Ishikawa (cell line): Measurements from ENCODE around the gene C4orf50.

ENCODE experiments used
- CEBPB ChIP-seq: IDR thresholded peaks from 2 replicates; pipeline ENCODE4 v1.6.1; 2012
- CREB1 ChIP-seq: IDR thresholded peaks from 2 replicates; pipeline ENCODE4 v1.6.1; 2012; ENCODE audit warnings: low read depth
- EGR1 ChIP-seq: IDR thresholded peaks from 2 replicates; pipeline ENCODE4 v1.6.1; 2012
- EP300 ChIP-seq: IDR thresholded peaks from 2 replicates; pipeline ENCODE4 v1.6.1; 2012; ENCODE audit warnings: borderline replicate concordance
- FOXM1 ChIP-seq: IDR thresholded peaks from 2 replicates; pipeline ENCODE4 v1.6.1; 2012; ENCODE audit warnings: low read depth, borderline replicate concordance
- MAX ChIP-seq: IDR thresholded peaks from 2 replicates; pipeline ENCODE4 v1.6.1; 2012
- NFIC ChIP-seq: IDR thresholded peaks from 2 replicates; pipeline ENCODE4 v1.6.1; 2012
- RAD21 ChIP-seq: IDR thresholded peaks from 2 replicates; pipeline ENCODE4 v1.6.1; 2012; ENCODE audit warnings: low read depth
- REST ChIP-seq: IDR thresholded peaks from 2 replicates; pipeline ENCODE4 v1.6.1; 2012; ENCODE audit warnings: low read depth, mild to moderate bottlenecking
- TAF1 ChIP-seq: IDR thresholded peaks from 2 replicates; pipeline ENCODE4 v1.6.1; 2012; ENCODE audit warnings: low read depth, mild to moderate bottlenecking
- TCF12 ChIP-seq: IDR thresholded peaks from 2 replicates; pipeline ENCODE4 v1.6.1; 2012; ENCODE audit warnings: low read depth
- TEAD4 ChIP-seq: IDR thresholded peaks from 2 replicates; pipeline ENCODE4 v1.6.1; 2012
- USF1 ChIP-seq: IDR thresholded peaks from 2 replicates; pipeline ENCODE4 v1.6.1; 2012
- YY1 ChIP-seq: IDR thresholded peaks from 2 replicates; pipeline ENCODE4 v1.6.1; 2012; ENCODE audit warnings: low read depth
- ZBTB7A ChIP-seq: IDR thresholded peaks from 2 replicates; pipeline ENCODE4 v1.6.1; 2012; ENCODE audit warnings: low read depth

Gene C4orf50

GRCh38 chr4:5952286-5952974 lies 65.8 kb downstream of the C4orf50 start:
- TF ChIP-seq YY1 (no peak), CEBPB (no peak), FOXM1 (no peak), MAX (no peak), USF1 (no peak), EP300 (no peak), TEAD4 (no peak), ZBTB7A (no peak), NFIC (no peak), TAF1 (no peak), EGR1 (no peak), CREB1 (no peak)

GRCh38 chr4:5945936-5946335 lies 72.3 kb downstream of the C4orf50 start:
- TF ChIP-seq EP300: no peak
- no peak for TF ChIP-seq RAD21
- TF ChIP-seq CREB1: no peak
- no peak for TF ChIP-seq REST
- no peak for TF ChIP-seq FOXM1
- no peak for TF ChIP-seq CEBPB

- no peak for TF ChIP-seq USF1
Measured at GRCh38 chr4:5945171-5945570, 73.1 kb downstream of the C4orf50 start.

- TF ChIP-seq RAD21 (no peak), REST (no peak), USF1 (no peak), CREB1 (no peak), MAX (no peak), EP300 (no peak), EGR1 (no peak), CEBPB (no peak), TCF12 (no peak), TAF1 (no peak), FOXM1 (no peak), ZBTB7A (no peak), YY1 (no peak), TEAD4 (no peak)
Measured at GRCh38 chr4:5943561-5943960, 74.7 kb downstream of the C4orf50 start.

GRCh38 chr4:5942947-5943346 lies 75.3 kb downstream of the C4orf50 start:
- TF ChIP-seq YY1 (no peak), MAX (no peak), EP300 (no peak), USF1 (no peak), CEBPB (no peak)

GRCh38 chr4:5941601-5942000 lies 76.6 kb downstream of the C4orf50 start:
- TF ChIP-seq EGR1 (no peak), CEBPB (no peak), RAD21 (no peak), YY1 (no peak), REST (no peak), EP300 (no peak), ZBTB7A (no peak), TAF1 (no peak), TEAD4 (no peak), CREB1 (no peak), FOXM1 (no peak), USF1 (no peak), MAX (no peak), NFIC (no peak)
